ENCODE measurements around the gene PPT1. TPM values are rescaled to one million over a fixed set of nuclear protein-coding genes. Genes with fewer than 3 reads are reported as not detected.

Gene PPT1
- total RNA-seq, 3 donors from 2014 or later: 84.0 to 126 (median 108) TPM

GRCh38 chr1:40078512-40079333 is 18.3 kb downstream of the PPT1 start:
- Histone ChIP-seq H3K4me1 (no peaks in the 10 kb centered on the region), H3K27ac (no peak overlapping the region), H3K4me3 (no peak overlapping the region), H3K27me3 (no peaks in the 10 kb centered on the region), H3K9me3 (no peaks in the 10 kb centered on the region), H3K36me3 (no peaks in the 10 kb centered on the region)
- peak in 1 of 2 donors; percentile 50 for DNase-seq (ENCODE audit: low spot score in 2 of 2)
- TF ChIP-seq CTCF (IDR thresholded peaks at IDR 0.05) (peak; percentile 38 to 58 (median 56)), POLR2A (IDR thresholded peaks at IDR 0.05) (no peak)
- intact Hi-C loops (cut with DNase I; ENCODE audit: low total_unique reads): no loop called here

DNA sequence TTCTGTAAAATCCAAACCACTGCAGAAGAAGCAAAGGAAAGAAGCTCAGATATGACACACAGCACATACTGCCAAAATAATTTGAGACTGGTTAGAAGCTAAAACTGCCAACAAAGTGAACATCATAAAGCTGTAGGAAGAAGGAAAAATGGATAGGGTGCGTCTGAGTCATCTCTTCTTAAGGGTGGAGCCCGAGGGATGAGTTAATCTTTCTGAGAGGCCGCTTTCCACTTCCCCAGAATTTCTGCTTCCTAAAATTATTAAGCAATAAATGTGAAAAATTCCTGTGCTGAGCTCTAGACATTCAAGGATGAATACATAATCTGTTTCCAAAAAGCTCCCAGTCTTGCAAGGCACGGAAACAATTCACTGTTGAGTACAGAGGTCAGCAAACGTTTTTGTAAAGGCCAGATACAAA is 20.1 kb downstream of the PPT1 start:
- no peaks in the 10 kb centered on the region for H3K9me3 ChIP-seq
- H3K27me3 ChIP-seq: no peaks in the 10 kb centered on the region
- no peak for DNase-seq (ENCODE audit: low spot score in 2 of 2)
- H3K4me1 ChIP-seq: no peaks in the 10 kb centered on the region
- no peak for TF ChIP-seq POLR2A (IDR thresholded peaks at IDR 0.05)
- TF ChIP-seq CTCF (IDR thresholded peaks at IDR 0.05): no peak
- TF ChIP-seq POLR2AphosphoS5 (IDR thresholded peaks at IDR 0.05): no peak
- H3K36me3 ChIP-seq: no peaks in the 10 kb centered on the region
- no peak overlapping the region for H3K4me3 ChIP-seq
- H3K27ac ChIP-seq: no peak overlapping the region
- intact Hi-C loops (cut with DNase I; ENCODE audit: low total_unique reads): no loop called here

GRCh38 chr1:40075266-40075665 is 21.8 kb downstream of the PPT1 start:
- Histone ChIP-seq H3K4me3 (no peak overlapping the region), H3K36me3 (no peaks in the 10 kb centered on the region), H3K9me3 (no peaks in the 10 kb centered on the region), H3K4me1 (no peaks in the 10 kb centered on the region), H3K27me3 (no peaks in the 10 kb centered on the region), H3K27ac (no peak overlapping the region)
- intact Hi-C loops (cut with DNase I; ENCODE audit: low total_unique reads): no loop called here
- TF ChIP-seq POLR2AphosphoS5 (IDR thresholded peaks at IDR 0.05): no peak
- TF ChIP-seq POLR2A (IDR thresholded peaks at IDR 0.05): no peak
- TF ChIP-seq CTCF (IDR thresholded peaks at IDR 0.05): no peak
- no peak for DNase-seq (ENCODE audit: low spot score in 2 of 2)

GRCh38 chr1:40073062-40073461 is 24.0 kb downstream of the PPT1 start:
- H3K36me3 ChIP-seq: no peaks in the 10 kb centered on the region
- no peak overlapping the region for H3K4me3 ChIP-seq
- intact Hi-C loops (cut with DNase I; ENCODE audit: low total_unique reads): loop anchor here (5.0 kb wide), 1 partner anchor 441 kb away; no protein-coding TSS in a partner anchor
- DNase-seq (ENCODE audit: low spot score in 2 of 2): no peak
- H3K27ac ChIP-seq: no peak overlapping the region
- no peaks in the 10 kb centered on the region for H3K4me1 ChIP-seq
- H3K9me3 ChIP-seq: no peaks in the 10 kb centered on the region
- TF ChIP-seq POLR2AphosphoS5 (IDR thresholded peaks at IDR 0.05) (no peak), CTCF (IDR thresholded peaks at IDR 0.05) (no peak), POLR2A (IDR thresholded peaks at IDR 0.05) (no peak)
- no peaks in the 10 kb centered on the region for H3K27me3 ChIP-seq

- Histone ChIP-seq H3K4me3 (no peak overlapping the region), H3K4me1 (no peaks in the 10 kb centered on the region), H3K27ac (no peak overlapping the region), H3K27me3 (no peaks in the 10 kb centered on the region), H3K9me3 (no peaks in the 10 kb centered on the region), H3K36me3 (peaks cover 8% of the 10 kb centered on the region)
- no peak for DNase-seq (ENCODE audit: low spot score in 2 of 2)
- no peak for TF ChIP-seq CTCF (IDR thresholded peaks at IDR 0.05)
- intact Hi-C loops (cut with DNase I; ENCODE audit: low total_unique reads): loop anchor here (5.0 kb wide), 1 partner anchor 440 kb away; no protein-coding TSS in a partner anchor
These were observed 24.9 kb downstream of the PPT1 start for GRCh38 chr1:40072142-40072541.
